NCI-H345 treated with DMSO at 0.1 percent for 48 hours (cell line): ENCODE data around the gene DMRT3.
"Not testable (repeated sequence)": the region's sequence is repeated elsewhere in the genome, so short reads cannot be mapped to it uniquely, and the experiment has no call there.

Experiments used
- DNase-seq: peaks from one replicate; lab custom pipeline; 2025; ENCODE audit not compliant: unreplicated experiment; lab: John Stamatoyannopoulos, UW

Gene DMRT3

DNA sequence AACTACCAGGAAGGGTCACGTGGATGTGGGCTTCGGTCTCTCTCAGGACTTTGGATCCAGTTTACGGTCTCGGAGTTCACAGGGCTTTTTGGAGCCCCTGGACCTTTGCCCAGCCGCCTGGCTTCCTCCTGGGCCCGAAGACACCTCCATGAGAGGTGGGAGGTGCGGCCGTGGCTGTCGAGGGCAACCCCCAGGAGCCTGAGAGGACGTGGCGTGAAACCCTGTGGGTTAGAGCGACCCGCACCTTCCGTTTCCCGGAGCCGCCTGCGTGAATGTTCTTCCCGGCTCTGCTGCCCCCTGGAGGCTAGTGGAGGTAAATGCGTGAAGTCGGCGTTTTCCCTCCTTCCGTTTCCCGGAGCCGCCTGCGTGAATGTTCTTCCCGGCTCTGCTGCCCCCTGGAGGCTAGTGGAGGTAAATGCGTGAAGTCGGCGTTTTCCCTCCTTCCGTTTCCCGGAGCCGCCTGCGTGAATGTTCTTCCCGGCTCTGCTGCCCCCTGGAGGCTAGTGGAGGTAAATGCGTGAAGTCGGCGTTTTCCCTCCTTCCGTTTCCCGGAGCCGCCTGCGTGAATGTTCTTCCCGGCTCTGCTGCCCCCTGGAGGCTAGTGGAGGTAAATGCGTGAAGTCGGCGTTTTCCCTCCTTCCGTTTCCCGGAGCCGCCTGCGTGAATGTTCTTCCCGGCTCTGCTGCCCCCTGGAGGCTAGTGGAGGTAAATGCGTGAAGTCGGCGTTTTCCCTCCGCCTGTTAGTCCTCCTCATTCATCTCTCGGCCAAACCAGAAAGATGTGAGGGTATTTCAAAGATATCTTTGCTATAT, 22.1 kb downstream of the DMRT3 start:
- not testable (repeated sequence) for DNase-seq

DNA sequence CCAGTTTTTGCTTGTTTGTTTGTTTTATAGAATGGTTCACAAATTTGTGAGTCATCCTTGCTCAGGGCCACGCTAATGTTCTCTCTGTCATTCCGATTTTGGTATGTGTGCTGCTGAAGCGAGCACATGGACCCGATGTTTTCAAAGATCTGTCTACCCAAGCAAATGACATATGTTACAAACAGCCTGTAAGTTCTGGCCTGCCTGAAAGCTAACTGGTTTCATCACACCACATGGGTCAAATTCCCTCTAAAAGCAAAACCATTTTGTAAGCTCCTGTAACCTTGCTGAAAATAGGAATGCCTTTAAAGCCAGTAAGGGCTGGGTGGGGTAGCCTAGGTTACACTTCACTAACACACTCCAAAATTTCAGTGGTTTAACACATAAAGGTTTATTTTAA, 25.4 kb downstream of the DMRT3 start:
- no peak for DNase-seq

DNA sequence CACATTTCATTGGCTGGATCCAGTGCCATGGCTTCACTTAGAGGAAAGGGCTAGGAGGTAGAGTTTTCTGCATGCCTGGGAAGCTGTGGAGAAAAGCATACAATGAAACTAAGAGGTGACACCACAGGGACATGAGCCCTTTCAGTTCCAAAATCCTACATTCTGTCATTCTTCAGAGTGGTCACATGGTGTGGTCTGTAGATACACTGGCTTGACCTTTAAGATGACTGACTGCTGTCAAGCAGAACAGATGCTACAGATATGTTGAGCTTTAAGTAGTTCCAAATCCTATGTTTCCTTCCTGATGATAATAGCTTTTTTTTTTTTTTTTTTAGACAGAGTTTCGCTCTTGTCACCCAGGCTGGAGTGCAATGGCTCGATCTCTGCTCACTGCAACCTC, 26.2 kb downstream of the DMRT3 start:
- DNase-seq = no peak

DNA sequence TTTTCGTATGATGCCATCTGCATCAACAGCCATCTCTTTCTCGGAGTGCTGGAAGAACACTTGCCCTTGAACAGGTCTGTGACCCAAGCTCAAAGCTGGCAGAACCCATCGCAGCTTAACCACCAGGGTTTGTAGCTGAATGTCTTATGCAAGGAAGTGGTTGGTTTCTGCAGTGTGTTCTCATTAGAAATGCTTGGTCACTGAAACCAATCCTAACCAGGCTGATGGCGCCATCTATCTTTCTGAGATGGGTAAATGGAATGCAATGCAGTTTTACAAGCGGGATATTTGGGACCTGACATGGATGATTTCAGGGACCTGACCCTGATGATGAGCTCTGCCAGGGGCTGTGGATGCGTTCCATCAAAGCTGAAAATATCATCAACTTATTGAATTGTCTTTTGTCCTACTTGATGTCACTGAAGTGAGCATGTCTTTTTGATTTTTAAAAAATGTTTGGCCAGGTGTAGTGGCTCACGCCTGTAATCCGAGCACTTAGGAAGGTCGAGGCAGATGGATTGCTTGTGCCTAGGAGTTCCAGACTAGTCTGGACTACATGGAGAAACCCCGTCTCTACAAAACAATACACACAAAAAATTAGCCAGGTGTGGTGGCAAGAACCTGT, 28.7 kb downstream of the DMRT3 start:
- DNase-seq = peak; percentile 1

DNA sequence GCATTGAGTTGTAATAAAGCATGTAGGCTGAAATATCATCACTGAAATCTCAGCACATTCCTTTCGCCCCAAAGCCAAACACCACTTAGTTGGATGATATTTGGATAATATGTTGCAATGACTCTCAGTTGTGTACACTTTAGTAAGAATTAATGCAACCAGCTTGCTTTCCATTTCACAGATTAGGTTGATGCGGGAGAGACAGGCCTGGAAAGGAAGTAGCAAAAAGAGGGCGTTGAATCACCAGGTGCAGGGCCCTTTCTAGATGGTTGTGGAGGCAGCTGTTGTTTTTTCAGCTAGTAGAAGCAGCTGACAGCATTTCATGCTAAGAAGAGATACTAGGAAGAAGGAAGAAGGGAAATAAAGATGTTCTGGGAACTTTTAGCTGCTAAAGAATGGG, 30.9 kb downstream of the DMRT3 start:
- DNase-seq = no peak

DNA sequence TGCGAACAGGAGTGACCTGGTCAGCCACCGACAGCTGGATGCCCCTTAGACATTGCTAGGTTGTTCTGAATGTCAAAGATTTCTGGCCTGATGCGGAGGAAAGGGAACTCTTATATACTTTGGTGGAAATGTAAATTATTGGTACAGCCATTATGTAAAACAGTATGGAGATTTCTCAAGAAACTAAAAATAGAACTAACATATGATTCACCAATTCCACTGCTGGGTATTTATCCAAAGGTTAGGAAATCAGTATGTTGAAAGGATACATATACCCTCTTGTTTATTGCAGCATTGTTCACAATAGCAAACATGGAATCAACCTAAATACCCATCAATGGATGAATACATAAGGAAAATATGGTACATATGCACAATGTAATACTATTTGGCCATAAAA, 31.8 kb downstream of the DMRT3 start:
- no peak for DNase-seq

DNA sequence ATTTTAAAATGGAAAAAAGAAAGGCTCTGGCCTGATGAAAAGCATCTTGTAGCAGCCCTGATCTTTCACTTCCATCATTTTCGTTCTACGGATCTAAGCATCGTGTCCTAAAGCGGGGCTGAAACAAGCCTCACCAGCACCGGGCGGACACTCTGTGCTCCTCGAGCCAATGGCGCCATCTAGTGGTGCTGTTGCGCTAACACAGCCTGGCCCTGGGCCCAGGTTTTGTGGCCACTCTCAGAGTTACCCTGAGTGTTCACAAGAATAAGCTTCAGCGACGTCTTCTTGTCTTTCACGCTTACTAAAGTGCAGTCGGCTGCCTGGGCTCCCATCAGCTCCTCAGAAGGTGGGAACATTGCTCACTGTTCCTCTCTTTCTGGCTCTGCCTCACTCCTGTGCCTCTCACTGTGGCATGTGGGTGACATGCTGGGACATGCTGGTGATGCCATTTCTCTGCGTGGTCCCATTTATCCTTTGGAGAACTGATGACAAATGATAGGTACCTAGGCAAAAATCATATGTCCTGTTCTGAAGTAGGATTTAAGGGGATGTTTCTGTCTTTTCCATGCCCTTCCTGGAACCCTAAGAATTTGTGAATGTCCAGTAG, 32.7 kb downstream of the DMRT3 start:
- DNase-seq = peak; percentile 60

DNA sequence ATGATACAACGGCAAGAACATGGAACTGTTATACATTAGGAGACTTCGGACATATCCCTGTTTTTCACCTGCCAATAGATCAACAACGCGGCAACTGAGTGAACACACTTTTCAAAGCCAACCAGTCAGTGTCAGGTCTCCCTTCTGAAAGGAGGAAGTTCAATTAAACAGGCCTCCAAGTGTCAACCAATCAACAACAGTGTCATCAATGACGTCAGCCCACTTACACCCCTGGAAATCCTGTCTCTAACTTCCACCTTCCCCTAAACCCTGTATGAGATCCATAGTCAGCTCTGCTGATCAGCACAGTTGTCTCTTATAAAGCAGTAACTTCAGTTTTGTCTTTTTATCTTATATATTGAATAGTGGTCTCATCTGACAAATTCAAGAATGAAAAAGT, 36.6 kb downstream of the DMRT3 start:
- no peak for DNase-seq

DNA sequence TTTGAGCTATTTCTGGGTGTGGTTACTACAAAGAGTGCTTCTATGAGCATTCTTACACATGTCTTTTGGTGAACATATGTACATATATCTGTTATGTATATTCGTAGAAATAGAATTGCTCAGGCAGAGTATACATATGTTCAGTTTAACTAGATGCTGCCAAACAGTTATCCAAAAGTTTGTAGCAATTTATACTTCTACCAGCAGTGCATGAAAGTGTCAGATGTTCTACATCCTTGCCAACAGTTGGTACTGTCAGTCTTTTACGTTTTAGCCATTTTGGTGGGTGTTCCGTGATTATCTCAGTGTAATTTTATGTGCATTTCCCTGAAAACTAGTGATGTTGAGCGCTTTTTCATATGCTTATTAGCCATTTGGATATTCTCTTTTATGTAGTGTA, 37.8 kb downstream of the DMRT3 start:
- DNase-seq = no peak

DNA sequence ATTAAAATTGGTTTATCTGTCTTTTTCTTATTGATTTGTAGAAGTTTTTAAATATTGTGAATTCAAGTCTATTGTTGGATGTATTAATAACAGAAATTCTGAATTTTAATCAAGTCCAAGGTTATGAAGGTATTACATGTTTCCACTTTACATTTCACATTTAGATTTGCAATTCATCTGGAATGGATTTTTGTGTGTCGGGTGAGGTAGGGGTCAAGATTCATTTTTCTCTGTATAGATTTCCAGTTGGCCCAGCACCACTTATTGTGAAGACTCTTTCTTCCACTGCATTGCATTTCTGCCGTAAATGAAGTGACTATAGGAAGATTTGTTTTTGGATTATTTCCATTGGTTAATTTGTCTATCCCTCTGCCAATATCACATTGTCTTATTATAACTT, 38.2 kb downstream of the DMRT3 start:
- DNase-seq = no peak

DNA sequence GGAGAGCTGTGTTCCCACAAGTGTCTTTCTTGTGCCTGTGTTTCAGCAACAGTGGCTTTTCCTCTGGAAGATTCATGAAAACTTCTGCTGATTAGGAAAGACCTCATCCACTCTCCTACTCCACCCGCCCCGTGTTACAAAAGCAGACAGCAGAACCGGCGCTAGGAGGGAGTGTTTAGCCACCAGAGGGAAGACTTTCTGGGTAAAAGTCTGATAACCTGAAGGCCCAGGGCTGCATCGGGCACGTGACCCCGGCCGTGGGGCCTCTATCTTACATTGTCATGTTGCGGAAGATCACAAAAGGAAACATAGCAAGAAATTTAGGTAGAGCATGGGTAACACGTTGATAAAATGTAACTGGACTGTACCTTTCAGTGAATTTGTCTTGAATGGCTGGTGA, 41.7 kb downstream of the DMRT3 start:
- no peak for DNase-seq

DNA sequence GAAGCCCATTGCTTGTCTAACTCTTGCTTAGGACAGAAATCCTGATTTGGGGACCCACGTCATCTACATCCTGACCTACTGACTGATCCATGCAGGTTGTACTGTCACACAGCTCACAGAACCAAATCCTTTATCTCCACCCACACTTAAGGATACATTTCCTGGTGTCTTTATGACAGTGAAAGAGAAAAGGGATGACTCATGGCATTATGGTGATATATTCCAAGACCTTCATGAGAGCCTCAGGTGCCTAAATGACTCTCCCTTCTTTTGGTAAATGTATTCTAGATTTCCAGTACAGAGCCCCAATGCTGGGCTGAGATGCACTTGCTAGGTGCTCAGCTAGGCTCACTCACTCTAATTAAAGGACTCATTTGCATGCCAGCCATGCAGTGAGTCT, 47.7 kb downstream of the DMRT3 start:
- no peak for DNase-seq

DNA sequence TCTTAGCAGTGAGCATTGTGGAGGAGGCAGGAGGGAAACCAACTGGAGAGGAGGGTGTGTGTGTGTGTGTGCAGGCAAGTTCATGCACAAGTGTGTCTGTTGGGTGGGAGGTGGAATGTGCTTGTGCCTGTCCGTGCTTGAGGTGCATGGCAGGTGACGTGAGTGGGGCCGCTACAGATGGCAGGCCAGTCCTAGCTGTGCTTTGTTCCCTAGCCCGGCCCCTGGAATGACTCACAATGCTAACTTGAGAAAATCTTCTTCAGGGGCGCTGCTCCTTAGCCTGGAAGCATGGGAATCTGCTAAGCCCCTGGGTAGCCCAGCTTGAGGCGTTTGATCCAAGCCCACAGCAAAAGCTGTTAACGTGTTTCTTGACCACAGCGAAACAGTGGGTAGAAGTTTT, 48.7 kb downstream of the DMRT3 start:
- no peak for DNase-seq

DNA sequence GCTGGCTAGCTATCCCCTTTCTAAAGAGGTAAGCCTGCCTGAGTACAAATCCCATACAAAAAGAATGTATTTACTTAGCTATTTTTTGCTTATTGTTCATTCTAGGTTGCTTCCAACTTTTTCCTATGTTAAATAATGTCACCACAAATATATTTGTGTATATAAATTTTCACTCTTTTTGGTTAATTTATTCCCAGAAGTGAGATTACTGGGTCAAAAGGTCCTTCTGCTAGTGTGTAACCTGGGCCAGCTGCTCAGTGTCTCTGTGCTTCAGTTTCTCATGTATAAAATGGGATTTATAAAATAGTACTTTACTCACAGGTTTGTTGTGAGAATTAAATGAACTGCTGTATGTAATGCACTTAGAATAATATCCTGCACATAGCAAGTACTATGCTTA, 49.8 kb downstream of the DMRT3 start:
- no peak for DNase-seq

DNA sequence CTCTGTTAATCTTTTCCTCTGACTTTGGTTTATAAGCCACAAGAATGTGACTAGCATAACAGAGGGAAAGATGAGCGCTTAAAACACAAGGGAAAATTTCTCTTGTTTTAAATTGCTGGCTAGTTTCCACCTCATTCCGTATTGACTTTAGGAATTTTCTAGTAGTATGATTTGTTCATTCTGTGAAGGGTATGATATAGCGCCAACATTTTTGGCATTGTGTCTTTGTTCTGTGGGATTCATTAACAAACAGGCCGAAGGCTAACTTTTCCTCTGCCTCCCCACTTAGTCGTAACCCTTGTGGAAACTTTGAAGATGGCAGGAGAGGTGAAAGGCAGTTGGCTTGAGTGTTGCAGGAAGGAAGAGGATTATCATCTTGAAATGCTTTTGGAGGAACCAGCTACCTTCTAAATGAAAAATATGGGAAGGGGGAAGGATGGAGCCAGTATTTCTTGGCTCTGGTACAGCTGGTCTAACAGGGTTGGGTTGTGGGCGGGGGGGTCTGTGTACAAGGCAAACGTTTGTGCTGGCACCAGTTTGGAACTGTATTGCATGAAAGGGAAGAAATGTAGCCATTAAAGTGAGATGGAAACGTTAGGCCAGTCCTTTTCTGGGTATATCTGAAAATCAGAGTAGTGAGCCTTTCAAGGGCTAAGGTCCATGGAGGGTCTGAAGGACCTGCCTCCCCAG, 52.2 kb downstream of the DMRT3 start:
- DNase-seq = no peak

DNA sequence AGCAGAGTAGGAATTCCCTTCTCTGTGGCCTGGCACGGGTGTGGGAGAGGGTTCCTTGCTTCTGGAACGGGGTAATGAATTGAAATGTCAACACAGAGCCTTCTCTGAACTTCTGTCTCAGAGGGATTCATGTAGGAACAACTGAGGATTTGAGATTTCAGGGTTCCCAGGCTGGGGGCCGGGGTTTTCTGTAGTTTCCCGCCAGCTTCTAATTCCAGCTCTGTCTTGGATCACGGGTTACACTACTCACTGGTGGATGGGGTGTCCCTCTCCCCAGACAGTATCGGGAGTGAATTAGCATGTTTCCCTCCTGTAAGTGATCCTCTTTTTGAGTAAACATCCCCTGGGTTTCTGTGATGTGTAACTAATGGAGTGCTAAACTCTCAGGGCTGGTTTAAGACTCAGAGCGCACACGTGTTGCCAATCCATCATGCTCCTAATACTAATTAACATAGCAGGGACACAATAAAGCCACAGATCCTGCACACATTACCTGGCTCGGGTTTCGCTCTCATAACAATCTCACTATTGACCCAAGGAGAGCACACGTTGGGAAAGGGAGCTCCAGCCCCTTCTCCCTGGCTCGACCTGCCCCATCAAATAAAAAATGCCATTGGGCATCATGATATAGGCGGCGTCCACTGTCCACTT, 55.6 kb downstream of the DMRT3 start:
- DNase-seq = peak; percentile 4

DNA sequence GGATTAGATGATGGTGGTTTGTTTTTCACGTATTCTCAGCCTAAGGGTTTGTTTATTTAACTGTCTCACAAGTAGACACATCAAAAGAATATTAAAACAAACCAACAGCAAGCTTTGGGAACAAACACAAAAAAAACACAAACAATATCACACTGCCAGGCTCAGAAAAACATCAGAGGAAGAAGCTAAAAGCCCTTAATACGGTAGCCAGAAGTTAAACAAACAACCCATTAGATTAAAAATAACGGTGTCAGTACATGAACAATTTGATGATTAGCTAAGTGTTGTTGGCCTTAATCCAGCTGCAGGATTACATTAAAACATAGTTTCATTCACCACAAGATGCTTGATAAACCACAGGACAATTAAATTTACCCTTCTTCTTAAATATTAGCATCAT, 57.8 kb downstream of the DMRT3 start:
- no peak for DNase-seq

DNA sequence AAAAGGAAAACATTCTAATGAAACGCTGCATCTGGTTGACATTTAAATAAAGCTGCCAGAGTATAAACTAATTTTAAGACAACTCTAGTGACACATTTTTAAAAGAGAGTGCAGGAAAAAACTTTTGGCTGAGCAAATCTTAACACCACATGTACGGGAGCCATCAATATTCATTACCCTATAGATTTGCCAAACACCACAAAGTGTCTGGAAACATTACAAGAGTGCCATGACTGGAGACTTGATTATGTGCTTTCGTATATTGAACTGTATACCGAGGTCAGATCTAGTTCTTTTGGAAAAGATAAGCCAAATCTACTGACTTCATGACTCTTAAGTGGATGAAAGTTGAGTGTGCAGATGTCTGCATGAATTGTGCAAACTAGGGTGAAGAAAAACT, 63.1 kb downstream of the DMRT3 start:
- no peak for DNase-seq
